LNCaP clone FGC (cell line): ENCODE measurements around the gene GLI2.

Experiments
- DNase-seq: peaks from one replicate; pipeline ENCODE4 v3.0.0-alpha.2; 2011; ENCODE audit warnings: low read depth
- H3K4me3 ChIP-seq: 2 replicates; pipeline ENCODE4 v1.5.1; 2011; ENCODE audit warnings: mild to moderate bottlenecking, low read depth, low read length, control low read depth
- CTCF ChIP-seq: IDR thresholded peaks from 2 replicates; pipeline ENCODE4 v1.5.1; 2012; ENCODE audit warnings: mild to moderate bottlenecking; ENCODE audit not compliant: control insufficient read depth, insufficient read depth; ENCODE audit errors: extremely low read depth

GLI2 gene

GRCh38 chr2:120710256-120710655, 25.4 kb upstream of the GLI2 start:
- no peak for TF ChIP-seq CTCF
- H3K4me3 ChIP-seq = no peak overlapping the region
- DNase-seq = no peak

DNA sequence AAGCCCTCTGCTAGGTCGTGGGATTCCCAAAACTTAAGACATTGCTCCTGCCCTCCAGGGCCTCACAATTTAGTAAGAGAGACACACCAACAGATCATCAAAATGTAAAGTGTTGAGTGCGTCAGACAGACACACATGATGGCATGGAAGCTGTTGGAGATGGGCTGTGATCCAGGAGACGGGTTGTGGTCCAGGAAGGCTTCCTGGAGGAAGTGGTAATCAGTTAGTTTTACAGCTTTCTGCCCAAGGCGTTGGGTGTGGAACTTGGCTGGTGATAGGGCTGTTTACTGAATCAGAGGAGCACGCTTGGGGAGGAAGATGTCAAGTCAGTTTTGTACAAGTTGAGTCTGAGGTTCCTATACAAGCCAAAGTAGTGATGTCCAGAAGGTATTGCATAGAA, 24.0 kb upstream of the GLI2 start:
- DNase-seq = no peak
- H3K4me3 ChIP-seq = no peak overlapping the region
- TF ChIP-seq CTCF = no peak

DNA sequence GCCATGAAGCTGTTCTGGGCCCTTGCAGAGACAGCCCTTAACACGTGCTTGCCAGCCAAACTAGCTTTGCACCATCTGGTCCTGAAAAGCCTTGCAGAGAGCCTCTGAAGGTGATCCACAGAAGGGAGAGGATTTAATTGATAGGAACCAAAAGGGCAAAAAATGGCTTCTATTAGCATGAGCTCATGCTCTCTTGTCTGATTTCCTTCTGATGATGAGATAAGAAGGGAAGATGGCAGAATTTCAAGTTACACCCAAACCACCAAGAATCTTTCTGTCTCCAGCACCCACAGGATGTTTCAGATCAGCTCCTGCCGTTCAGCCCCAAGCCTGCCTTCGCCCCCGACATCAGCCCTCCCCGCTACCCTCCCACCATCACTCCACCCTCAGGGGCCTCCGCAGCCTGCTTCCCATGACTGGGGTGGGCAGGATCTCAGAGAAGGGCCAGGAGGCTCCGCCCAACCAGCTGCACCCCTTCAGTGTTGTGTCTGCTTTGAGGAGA, 23.4 kb upstream of the GLI2 start:
- TF ChIP-seq CTCF = no peak
- DNase-seq = no peak
- no peak overlapping the region for H3K4me3 ChIP-seq

DNA sequence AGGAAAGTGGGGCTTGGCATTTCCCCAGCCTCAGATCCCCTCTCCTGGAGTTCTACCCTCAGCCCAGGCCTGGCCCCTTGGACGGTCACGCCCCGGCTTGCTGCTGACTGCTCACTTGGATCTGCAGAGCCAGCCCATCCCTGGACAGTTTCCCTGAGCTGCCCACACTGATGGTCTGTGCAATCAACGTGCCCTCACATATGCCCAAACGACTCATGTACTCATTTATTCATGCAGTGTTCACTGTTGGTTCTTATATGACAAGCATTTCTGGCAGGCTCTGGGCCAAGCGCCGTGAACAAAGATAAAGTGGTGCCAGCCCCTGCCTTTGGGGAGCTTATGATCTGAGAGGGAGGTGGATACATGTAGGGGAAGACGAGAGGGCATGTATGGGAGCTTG, 20.3 kb upstream of the GLI2 start:
- H3K4me3 ChIP-seq = no peak overlapping the region
- no peak for TF ChIP-seq CTCF
- DNase-seq = no peak

- no peak for TF ChIP-seq CTCF
- no peak for DNase-seq
Observed at GRCh38 chr2:120715941-120716340, 19.7 kb upstream of the GLI2 start.

DNA sequence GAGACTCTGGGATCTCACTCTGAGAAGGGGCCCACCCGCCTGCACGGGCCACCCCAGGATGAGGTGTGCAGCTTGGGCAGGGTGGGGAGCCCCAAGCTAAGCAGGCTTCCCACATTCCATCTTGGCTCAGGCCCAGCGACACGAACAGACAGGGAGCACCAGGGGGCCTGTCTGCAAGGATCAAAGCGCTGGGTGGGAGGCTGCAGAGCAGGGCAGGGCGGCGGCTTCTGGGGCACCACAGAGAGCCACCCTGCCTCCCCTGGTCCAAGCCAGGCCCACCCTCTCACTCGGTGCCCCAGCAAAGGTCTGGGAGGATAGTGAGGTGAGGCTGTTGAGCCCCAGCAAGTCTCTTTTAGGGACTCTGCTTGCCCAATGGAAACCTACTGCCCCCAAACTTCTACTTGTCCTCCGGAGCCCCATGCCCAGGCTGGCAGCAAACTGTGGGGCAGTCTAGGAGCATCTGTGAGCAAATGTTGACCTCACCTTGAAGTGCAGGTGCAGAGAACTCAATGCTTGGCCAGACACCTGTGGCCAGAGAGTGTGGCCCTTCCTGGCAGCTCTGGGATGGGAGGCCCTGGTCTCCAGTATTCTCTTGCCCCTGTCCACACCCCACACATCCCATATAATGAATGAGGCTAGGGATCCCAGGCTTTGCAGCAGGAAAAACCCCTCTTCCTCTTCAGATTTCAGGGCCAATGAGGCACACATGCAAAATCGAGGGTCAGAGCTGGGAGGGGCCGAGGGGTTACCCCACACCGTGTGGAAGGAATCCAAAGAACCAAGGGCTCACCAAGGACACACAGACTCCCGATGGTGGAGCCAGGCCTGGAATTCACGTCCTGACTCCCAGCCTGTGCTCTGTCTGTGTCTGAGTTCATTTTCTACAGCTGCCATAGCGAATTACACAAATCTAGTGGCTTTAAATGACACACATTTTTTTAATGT, 18.8 kb upstream of the GLI2 start:
- no peak overlapping the region for H3K4me3 ChIP-seq
- no peak for DNase-seq
- TF ChIP-seq CTCF = no peak

More at GRCh38 chr2:120715941-120716340, 19.7 kb upstream of the GLI2 start:
- no peak overlapping the region for H3K4me3 ChIP-seq
